Subcutaneous adipose tissue (tissue), 4 donors: ENCODE results near the gene OR5A2. TPM values are rescaled to one million over a fixed set of nuclear protein-coding genes. Genes with fewer than 3 reads are reported as not detected.

Source experiments
- CTCF ChIP-seq: fragments of 450-650 bp; IDR thresholded peaks from one replicate; pipeline ENCODE4 v1.5.1; 2016; ENCODE audit warnings: low read depth, mild to moderate bottlenecking, control low read depth, antibody characterized with exemption, moderate library complexity
- total RNA-seq, 4 donors: library from RNA; depleted of rRNA; stranded (reverse); fragments of >200 nt; gene quantifications; one replicate each; pipeline ENCODE4 v1.1.0, GENCODE V29; 2016

OR5A2 gene
- total RNA-seq, 4 donors from 2014 or later = not detected

GRCh38 chr11:59437770-59438169 is 11.6 kb upstream of the OR5A2 start:
- no peak for TF ChIP-seq CTCF

GRCh38 chr11:59436169-59436568 is 10.0 kb upstream of the OR5A2 start, which contains the start of gene OR5A1:
OR5A1 (plus strand) TSS chr11:59436469; CDS start chr11:59443169, 6,700 bp downstream.
- no peak for TF ChIP-seq CTCF

- no peak for TF ChIP-seq CTCF
Observed at GRCh38 chr11:59429924-59430516, 3.8 kb upstream of the OR5A2 start.

GRCh38 chr11:59427068-59427382 is 812 bp upstream of the OR5A2 start:
- TF ChIP-seq CTCF = no peak

- no peak for TF ChIP-seq CTCF
Observed at GRCh38 chr11:59425131-59425530, 1.1 kb downstream of the OR5A2 start.

- TF ChIP-seq CTCF = no peak
Observed at GRCh38 chr11:59423835-59424234, 2.4 kb downstream of the OR5A2 start.

GRCh38 chr11:59418156-59418555 is 8.1 kb downstream of the OR5A2 start:
- no peak for TF ChIP-seq CTCF
